NCI-H2227 treated with DMSO at 0.1 percent for 48 hours (cell line): ENCODE measurements around the gene LIMS2.

Experiments used
- DNase-seq: peaks from one replicate; lab custom pipeline; 2025; lab: John Stamatoyannopoulos, UW

The LIMS2 gene

GRCh38 chr2:127701193-127701650 lies 25.9 kb upstream of the LIMS2 start, which contains the start of gene SFT2D3:
Gene SFT2D3 (plus strand): TSS chr2:127701497. CDS start chr2:127701529, 32 bp downstream.
- peak; percentile 94 for DNase-seq

DNA sequence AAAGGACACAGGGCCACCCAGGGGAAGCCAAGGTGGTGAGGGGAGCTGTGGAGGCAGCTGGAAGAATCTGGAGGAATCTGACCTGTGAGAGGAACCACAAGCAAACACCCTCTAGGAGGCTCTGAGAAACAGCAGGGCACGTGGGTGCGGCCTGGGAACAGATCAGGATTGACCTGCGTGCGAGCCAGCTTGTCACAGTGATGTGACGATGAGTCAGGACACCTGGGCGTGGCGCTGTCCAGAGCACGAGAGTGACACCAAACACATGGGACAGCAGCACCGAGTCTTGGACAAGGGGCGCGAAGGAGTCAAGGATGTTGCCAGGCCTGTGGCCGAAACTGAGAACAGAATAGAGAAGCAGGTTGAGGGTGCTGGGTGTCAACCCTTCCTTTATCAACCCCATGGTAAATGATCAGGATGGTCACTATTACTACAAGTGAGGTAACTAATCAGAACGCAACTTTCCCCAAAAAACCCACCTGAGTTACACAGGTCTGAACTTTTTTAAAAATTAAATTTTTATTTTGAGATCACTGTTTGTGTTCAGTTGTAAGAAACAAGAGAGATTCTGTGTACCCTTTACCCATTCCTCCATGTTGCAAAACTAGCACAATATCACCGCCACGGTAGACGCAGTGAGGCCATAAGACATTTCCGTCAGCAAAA lies 25.3 kb upstream of the LIMS2 start:
- peak; percentile 68 for DNase-seq

DNA sequence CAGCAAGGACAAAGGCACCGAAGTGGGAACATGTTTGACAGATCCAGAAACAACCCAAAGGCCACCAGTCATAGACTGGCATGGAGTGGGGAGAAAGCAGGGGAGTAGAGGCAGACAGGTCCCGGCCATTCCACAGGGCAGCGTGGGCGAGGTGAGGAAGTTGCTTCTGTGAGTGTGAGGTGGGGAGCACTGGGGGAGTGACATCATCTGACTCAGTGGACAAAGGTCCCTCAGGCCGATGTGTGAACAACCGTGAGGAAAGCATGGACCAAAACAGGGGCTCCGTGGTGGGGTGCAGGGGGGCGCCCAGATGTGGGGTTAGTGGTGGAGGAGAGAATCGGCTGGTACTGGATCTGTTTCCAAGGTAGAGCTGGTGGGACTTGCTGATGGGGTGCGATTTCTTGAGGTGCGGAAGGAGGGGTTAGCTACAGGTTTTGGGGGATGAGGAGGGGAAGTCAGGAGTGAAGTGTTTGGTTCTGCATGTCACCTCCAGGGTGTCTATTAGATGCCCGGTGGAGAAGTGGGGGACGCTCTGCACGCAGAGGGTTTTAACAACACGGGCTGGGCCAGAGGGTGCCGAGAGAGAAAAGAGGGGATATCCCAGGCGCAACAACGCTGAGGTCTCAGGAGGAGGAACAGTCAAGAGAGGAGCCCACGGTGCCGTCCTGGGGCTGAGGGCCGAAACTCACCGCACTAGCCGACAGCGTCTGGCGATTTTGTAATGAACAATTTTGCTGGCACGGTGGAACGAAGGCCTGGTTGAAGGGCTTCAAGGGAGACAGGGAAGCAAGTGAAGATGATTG lies 23.4 kb upstream of the LIMS2 start:
- no peak for DNase-seq

GRCh38 chr2:127697482-127698180 lies 22.3 kb upstream of the LIMS2 start:
- no peak for DNase-seq

DNA sequence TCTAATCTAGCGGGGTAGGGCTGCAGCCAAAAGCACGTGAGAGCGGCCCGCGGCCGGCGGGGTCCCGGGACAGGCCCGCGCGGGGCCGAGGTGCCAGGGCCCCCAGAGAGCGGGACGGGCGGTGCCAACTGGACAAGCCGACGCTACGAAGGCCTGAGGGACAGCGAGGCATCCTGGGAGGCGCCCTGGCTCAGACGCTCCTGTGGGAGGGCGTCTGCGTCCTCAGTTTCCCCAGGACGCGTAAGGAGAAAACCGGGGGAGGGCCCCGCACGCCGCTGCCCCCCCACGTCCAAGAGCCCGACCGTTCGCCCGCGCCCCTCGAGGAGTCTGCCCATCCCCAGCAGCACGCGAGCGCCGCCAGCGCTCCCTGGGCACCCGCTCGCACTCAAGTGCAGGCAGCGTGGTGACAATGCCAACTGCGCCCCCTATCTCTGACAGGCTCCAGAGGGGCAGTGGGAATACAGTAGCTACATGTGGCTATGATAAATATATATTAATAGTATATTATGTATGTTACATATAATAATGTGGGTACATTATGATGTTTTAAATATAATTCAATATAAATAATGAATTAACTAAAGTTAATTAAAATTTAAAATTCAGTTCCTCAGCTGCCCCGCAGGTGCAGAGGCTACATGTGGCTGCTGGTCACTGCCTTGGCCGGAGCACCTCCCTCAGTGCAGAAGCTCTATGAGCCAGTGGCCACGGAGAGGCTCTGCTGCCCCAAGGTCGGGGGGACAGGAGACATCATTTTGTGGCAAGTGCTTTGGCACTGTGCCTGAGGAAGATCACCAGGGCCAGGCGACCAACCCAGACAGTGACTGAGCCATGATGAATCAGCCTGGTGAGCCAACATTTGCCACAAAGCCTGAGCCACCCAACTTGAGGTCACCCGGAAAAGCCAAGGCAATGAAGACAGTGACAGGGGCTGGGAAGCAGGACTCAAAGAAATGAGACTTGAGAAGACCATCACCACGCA lies 20.5 kb upstream of the LIMS2 start:
- DNase-seq: peak; percentile 44

GRCh38 chr2:127694986-127695385 lies 19.7 kb upstream of the LIMS2 start:
- DNase-seq: no peak

GRCh38 chr2:127690696-127691095 lies 15.4 kb upstream of the LIMS2 start:
- DNase-seq: no peak

DNA sequence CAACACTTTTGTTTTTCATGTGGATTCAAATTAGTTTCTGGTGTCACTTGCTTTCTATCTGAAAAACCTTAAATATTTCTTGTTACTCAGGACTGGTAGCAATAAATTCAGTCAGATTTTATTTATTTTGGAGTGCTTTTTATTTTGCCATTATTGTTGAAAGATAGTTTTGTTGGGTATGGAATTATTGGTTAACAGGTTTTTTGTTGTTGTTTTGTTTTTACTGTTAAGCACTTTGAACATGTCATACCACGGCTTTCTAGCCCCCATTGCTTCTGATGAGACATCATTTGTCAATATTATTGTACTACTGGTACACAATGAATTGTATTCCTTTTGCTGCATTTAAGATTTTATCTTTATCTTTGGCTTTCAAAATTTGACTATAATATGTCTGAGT lies 13.1 kb upstream of the LIMS2 start:
- no peak for DNase-seq

- no peak for DNase-seq
Measured at GRCh38 chr2:127685410-127686080, 10.2 kb upstream of the LIMS2 start.

DNA sequence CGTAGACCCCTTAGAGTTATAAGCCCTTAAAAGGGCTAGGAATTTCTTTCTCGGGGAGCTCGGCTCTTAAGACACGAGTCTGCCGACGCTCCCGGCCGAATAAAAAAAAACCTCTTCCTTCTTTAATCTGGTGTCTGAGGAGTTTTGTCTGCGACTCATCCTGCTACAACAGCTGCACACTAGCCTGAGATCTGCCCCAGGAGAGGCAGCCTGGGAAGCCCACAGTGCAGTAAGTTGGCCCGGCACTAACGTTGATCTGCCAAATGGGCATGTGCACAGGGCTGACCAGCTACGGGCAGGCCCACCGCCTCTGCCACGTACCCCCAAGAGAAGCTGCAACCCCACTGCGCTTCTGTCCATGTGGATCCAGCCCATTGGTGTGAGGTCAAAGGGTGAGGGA lies 8.4 kb upstream of the LIMS2 start:
- no peak for DNase-seq

- DNase-seq: no peak
Measured at GRCh38 chr2:127683056-127683455, 7.7 kb upstream of the LIMS2 start.

- no peak for DNase-seq
Measured at GRCh38 chr2:127681976-127682857, 6.9 kb upstream of the LIMS2 start.

DNA sequence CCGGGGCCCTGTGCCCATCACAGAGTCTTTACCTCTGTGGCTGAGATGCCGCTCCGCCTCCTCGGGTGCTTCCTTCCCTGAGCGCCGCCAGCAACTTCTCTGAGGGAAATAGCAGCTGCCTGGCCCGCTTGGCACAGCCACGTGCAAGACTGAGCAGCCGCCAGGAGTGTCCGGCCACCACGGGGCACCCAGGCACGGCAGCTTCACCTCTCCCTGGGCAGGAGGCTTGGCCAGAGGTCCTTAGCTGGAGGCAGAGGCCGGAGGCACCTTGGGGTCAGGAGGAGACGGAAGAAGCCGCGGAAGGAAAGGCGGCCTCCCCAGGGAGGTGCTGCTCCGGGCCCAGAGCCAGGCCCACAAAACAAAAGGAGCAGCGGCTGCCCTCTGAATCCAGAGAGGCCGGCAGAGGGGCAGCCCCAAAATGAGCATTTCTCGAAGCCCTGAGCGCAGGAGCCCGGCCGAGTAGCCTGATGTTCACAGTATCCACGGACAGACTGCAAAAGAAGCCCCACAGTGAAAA lies 6.0 kb upstream of the LIMS2 start:
- DNase-seq: no peak

DNA sequence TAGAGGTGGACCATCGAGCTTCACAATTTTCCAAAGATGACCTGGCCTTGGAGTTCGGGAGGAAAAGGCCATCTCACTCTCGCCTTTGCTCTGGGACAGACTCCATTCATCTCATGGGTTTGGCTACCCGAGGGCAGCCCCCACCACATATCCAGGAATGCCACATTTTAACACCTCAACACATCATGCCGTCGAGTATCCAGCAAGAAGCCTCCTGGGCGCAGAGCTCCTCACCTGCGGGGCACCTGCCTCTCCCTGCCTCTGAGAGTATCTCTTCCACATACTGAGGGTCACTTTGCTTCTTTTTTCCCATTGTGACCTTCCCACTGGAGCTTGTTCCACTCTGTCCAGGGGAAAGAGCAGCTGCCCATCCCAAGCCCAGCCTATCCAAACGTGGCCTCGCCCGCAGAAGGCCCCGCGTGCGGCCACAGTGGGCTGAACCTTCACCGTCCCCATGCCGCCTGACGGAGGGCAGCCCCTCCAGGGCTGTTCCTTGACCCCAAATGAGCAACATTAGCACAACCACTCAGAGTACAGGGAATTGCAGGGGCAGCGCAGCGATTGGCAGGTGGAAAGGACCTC lies 5.5 kb upstream of the LIMS2 start:
- DNase-seq: no peak

DNA sequence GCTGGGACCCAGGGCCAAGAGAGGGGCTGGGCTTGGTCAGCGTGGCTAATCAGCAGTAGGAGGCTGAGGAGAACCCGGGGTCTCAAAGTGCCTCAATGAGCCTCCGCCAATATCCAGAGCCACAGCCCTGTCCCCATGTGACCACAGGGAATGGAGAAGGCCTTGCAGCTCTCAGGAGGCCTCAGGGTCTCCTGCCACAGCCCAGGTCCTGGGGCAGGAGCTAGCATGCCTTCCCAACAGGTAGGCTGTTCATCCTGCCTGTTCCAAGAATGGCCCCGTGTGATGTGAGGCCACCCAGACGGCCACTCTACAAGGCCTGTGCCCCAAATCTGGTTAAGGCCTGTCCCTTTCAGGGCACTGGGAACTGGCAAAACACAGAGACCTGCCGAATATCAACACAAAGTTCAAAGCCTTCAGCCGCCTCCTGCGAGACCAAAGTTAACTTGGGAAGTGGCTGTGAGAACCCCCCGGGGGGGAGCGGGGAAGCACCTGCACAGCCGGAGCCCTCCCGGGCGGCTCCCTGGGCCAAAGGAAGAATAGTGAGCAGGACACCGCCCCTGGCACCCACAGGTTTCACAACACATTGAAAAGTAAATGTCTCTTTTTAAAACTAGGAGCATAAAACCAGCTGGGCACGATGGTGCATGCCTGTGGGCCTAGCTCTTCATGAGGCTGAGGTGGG lies 4.5 kb upstream of the LIMS2 start:
- no peak for DNase-seq

DNA sequence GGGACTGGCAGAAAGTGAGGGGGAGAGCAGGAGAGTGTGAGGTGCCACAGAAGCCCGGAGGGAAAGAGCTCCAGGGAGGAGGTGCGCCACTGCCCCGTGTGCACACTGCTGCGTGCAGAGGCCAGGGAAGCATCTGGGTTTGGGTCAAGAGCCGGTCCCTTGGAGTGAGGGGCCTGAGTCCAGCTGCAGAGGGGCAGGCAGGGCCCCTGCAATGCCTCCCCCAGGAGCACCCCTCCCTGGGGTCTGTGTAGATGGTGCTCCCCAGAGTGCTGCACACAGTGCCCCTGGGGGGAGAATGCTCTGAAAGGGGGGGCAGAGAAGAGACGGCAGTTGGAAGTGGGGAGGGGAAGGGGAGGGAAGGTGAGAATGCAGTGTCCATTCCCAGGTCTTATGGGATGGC lies 3.7 kb upstream of the LIMS2 start:
- no peak for DNase-seq

DNA sequence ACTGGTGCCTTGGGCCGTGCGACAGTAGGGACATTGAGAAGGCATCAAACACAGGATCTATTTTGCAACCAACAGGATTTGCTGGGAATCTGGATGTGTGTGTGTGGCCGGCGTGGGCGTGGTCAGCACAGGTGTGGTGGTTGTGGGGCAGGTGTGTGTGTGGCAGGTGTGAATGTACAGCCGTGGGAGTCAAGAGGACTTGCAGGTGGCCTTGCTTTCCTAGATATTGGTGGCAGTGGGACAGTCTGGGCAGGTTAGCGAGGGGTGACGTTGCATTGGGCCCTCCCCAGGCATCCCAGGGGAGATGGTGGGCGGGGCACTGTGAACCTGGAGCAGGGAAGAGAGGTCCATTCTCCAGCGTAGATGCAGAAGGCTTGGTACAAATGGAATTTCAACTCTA lies 3.2 kb upstream of the LIMS2 start:
- DNase-seq: no peak

- DNase-seq: no peak
Measured at GRCh38 chr2:127676906-127677305, 1.6 kb upstream of the LIMS2 start.
